OCI-LY7 (cell line): ENCODE data around the gene LACTB. TPM values are rescaled to one million over a fixed set of nuclear protein-coding genes. Genes with fewer than 3 reads are reported as not detected.

Experiments
- BruUV-seq: library from RNA; stranded (reverse); fragments of 400-500 nt; replicated peaks from 2 replicates; lab custom pipeline; 2021; lab: Mats Ljungman, UMichigan
- CTCF ChIA-PET: fragments of 300-600 bp; sonication (Branson Sonifier 250); formaldehyde crosslinking; loops from one replicate; lab custom pipeline; 2022; ENCODE audit warnings: antibody characterized with exemption; ENCODE audit not compliant: unreplicated experiment; lab: Charles Lee
- POLR2A ChIA-PET: fragments of 300-600 bp; sonication (Branson Sonifier 250); formaldehyde crosslinking; loops from one replicate; lab custom pipeline; 2022; ENCODE audit warnings: antibody characterized with exemption; lab: Charles Lee
- DNase-seq: peaks from one replicate; pipeline ENCODE4 v3.0.0-alpha.2; 2015; ENCODE audit warnings: low spot score
- H2AFZ ChIP-seq: fragments of 200-600 bp; sonication (generic), shearing (Covaris generic); 2 replicates; pipeline ENCODE4 v1.6.1; 2014; ENCODE audit warnings: mild to moderate bottlenecking, antibody characterized with exemption, low read length, moderate library complexity
- H3K27ac ChIP-seq: fragments of 200-600 bp; sonication (generic); 2 replicates; pipeline ENCODE4 v1.5.1; 2014; ENCODE audit warnings: mixed run types, low read depth, mild to moderate bottlenecking, moderate library complexity, low read length, inconsistent platforms; ENCODE audit not compliant: poor library complexity, severe bottlenecking
- H3K36me3 ChIP-seq: fragments of 200-600 bp; sonication (generic); 2 replicates; pipeline ENCODE4 v1.6.1; 2014; ENCODE audit warnings: mild to moderate bottlenecking, antibody characterized with exemption, low read length, moderate library complexity, mixed read lengths; ENCODE audit not compliant: insufficient read depth
- H3K4me1 ChIP-seq: fragments of 200-600 bp; sonication (generic); 2 replicates; pipeline ENCODE4 v1.5.1; 2014; ENCODE audit warnings: mild to moderate bottlenecking, low read length; ENCODE audit not compliant: insufficient read depth, poor library complexity, severe bottlenecking
- H3K4me2 ChIP-seq: fragments of 200-600 bp; sonication (generic); 2 replicates; pipeline ENCODE4 v1.6.1; 2014; ENCODE audit warnings: mild to moderate bottlenecking, low read length
- H3K4me3 ChIP-seq: fragments of 200-600 bp; sonication (generic); 2 replicates; pipeline ENCODE4 v1.5.1; 2014; ENCODE audit warnings: mild to moderate bottlenecking, low read depth, low read length; ENCODE audit not compliant: poor library complexity, severe bottlenecking
- H3K79me2 ChIP-seq: fragments of 200-600 bp; sonication (generic); 2 replicates; pipeline ENCODE4 v1.6.1; 2016; ENCODE audit warnings: low read depth, mild to moderate bottlenecking, low read length, moderate library complexity, mixed read lengths; ENCODE audit not compliant: insufficient read depth
- H3K9me2 ChIP-seq: fragments of 200-600 bp; sonication (generic); 2 replicates; pipeline ENCODE4 v1.6.1; 2016; ENCODE audit warnings: mild to moderate bottlenecking, low read length, mixed read lengths; ENCODE audit not compliant: insufficient read depth
- H3K9me3 ChIP-seq: fragments of 200-600 bp; sonication (generic); 2 replicates; pipeline ENCODE4 v1.6.1; 2014; ENCODE audit warnings: mild to moderate bottlenecking, mixed run types, low read length, mixed read lengths
- H4K20me1 ChIP-seq: fragments of 200-600 bp; sonication (generic); 2 replicates; pipeline ENCODE4 v1.6.1; 2014; ENCODE audit warnings: mild to moderate bottlenecking, antibody characterized with exemption, low read length, moderate library complexity, mixed read lengths; ENCODE audit not compliant: insufficient read depth
- CTCF ChIP-seq: fragments of 200-600 bp; sonication (generic); conservative IDR thresholded peaks from 2 replicates; pipeline ENCODE4 v1.5.1; 2014; ENCODE audit warnings: mild to moderate bottlenecking, antibody characterized with exemption, low read length, moderate library complexity, mixed read lengths
- EZH2phosphoT487 ChIP-seq: fragments of 200-600 bp; sonication (generic); IDR thresholded peaks from 2 replicates; pipeline ENCODE4 v1.6.1; 2018; ENCODE audit warnings: low read depth, borderline replicate concordance, mild to moderate bottlenecking, mixed run types, antibody characterized with exemption, low read length, moderate library complexity, mixed read lengths
- intact Hi-C: fragments of 100-400 bp; cut with micrococcal nuclease; formaldehyde crosslinking; loops from one replicate; pipeline ENCODE4 v1.10.0; 2022; ENCODE audit not compliant: unreplicated experiment
- total RNA-seq, 2 experiments: library from RNA; depleted of rRNA in 1 of 2; stranded (reverse); fragments of >200 nt in 1 of 2; shearing (Covaris generic) in 1 of 2; gene quantifications; 2 replicates each; pipeline ENCODE4 v1.2.3, GENCODE V29; 2014 to 2022

The LACTB gene
- total RNA-seq, 2 experiments from 2014 or later = 3.2 to 7.2 TPM

GRCh38 chr15:63114465-63114864 is 7.2 kb upstream of the LACTB start:
- CTCF ChIA-PET = no interaction called here

GRCh38 chr15:63118854-63119253 is 2.8 kb upstream of the LACTB start:
- H3K4me2 ChIP-seq = no peak overlapping the region
- no peak for TF ChIP-seq EZH2phosphoT487
- BruUV-seq = no TSS peak
- DNase-seq = no peak
- H3K9me2 ChIP-seq = no peaks in the 10 kb centered on the region
- ChIA-PET CTCF (no interaction called here), POLR2A (no interaction called here)
- no peak overlapping the region for H3K4me3 ChIP-seq
- no peaks in the 10 kb centered on the region for H3K79me2 ChIP-seq
- no peak overlapping the region for H2AFZ ChIP-seq
- intact Hi-C loops = no loop called here
- H3K9me3 ChIP-seq = peaks cover 22% of the 10 kb centered on the region
- no peak overlapping the region for H3K27ac ChIP-seq
- no peaks in the 10 kb centered on the region for H3K4me1 ChIP-seq
- H4K20me1 ChIP-seq = no peaks in the 10 kb centered on the region
- H3K36me3 ChIP-seq = no peaks in the 10 kb centered on the region; the same call in 1 of the 2 replicates

More at GRCh38 chr15:63114465-63114864, 7.2 kb upstream of the LACTB start:
- Histone ChIP-seq H3K4me2 (no peak overlapping the region), H3K4me3 (no peak overlapping the region), H3K9me3 (peaks cover 4% of the 10 kb centered on the region), H3K79me2 (no peaks in the 10 kb centered on the region), H3K9me2 (no peaks in the 10 kb centered on the region), H4K20me1 (no peaks in the 10 kb centered on the region), H2AFZ (no peak overlapping the region), H3K36me3 (no peaks in the 10 kb centered on the region), H3K4me1 (no peaks in the 10 kb centered on the region), H3K27ac (no peak overlapping the region)
- BruUV-seq = no TSS peak
- POLR2A ChIA-PET = interaction anchor here (0.7 to 0.8 kb wide), 2 partner anchors 352 to 367 kb away, joined by 3 read pairs; no protein-coding TSS in a partner anchor
- no peak for DNase-seq
- intact Hi-C loops = no loop called here
- no peak for TF ChIP-seq CTCF
- TF ChIP-seq EZH2phosphoT487 = no peak

GRCh38 chr15:63122002-63122875 is 578 bp downstream of the LACTB start:
- H3K4me3 ChIP-seq = peak overlapping the region; percentile 94
- no peaks in the 10 kb centered on the region for H4K20me1 ChIP-seq
- peak overlapping the region; percentile 98 for H2AFZ ChIP-seq
- peak overlapping the region; percentile 20 for H3K27ac ChIP-seq
- no peaks in the 10 kb centered on the region for H3K79me2 ChIP-seq
- no peak for TF ChIP-seq EZH2phosphoT487
- TF ChIP-seq CTCF = peak; percentile 21; the same call in 1 of the 2 replicates
- no peaks in the 10 kb centered on the region for H3K9me2 ChIP-seq
- H3K4me2 ChIP-seq = peak overlapping the region; percentile 77
- intact Hi-C loops = loop anchor here (5.0 kb wide), 1 partner anchor 155 kb away; the partner anchor contains the start of gene APH1B
- H3K36me3 ChIP-seq = no peaks in the 10 kb centered on the region; the same call in 1 of the 2 replicates
- DNase-seq = peak; percentile 64
- ChIA-PET CTCF (no interaction called here), POLR2A (no interaction called here)
- no peaks in the 10 kb centered on the region for H3K4me1 ChIP-seq
- peaks cover 22% of the 10 kb centered on the region for H3K9me3 ChIP-seq
- no TSS peak for BruUV-seq
